ENCODE results near the gene LRRTM4. TPM values are rescaled to one million over a fixed set of nuclear protein-coding genes. Genes with fewer than 3 reads are reported as not detected.

LRRTM4 gene
- total RNA-seq, 4 donors from 2014 or later: 0.22 TPM; not detected in 3

GRCh38 chr2:76733736-76734135 lies 788.4 kb downstream of the LRRTM4 start:
- no peak for TF ChIP-seq CTCF (IDR thresholded peaks at IDR 0.05; ENCODE audit: low read depth)

- no peak for TF ChIP-seq CTCF (IDR thresholded peaks at IDR 0.05; ENCODE audit: low read depth)
These were observed 791.0 kb downstream of the LRRTM4 start for GRCh38 chr2:76731157-76731556.

- no peak for TF ChIP-seq CTCF (IDR thresholded peaks at IDR 0.05; ENCODE audit: low read depth)
These were observed 792.2 kb downstream of the LRRTM4 start for GRCh38 chr2:76730021-76730420.

GRCh38 chr2:76721226-76721625 lies 801.0 kb downstream of the LRRTM4 start:
- TF ChIP-seq CTCF (IDR thresholded peaks at IDR 0.05; ENCODE audit: low read depth): no peak

GRCh38 chr2:76713312-76713711 lies 808.9 kb downstream of the LRRTM4 start:
- no peak for TF ChIP-seq CTCF (IDR thresholded peaks at IDR 0.05; ENCODE audit: low read depth)

GRCh38 chr2:76711490-76711889 lies 810.7 kb downstream of the LRRTM4 start:
- TF ChIP-seq CTCF (IDR thresholded peaks at IDR 0.05; ENCODE audit: low read depth): no peak

GRCh38 chr2:76700894-76701293 lies 821.3 kb downstream of the LRRTM4 start:
- TF ChIP-seq CTCF (IDR thresholded peaks at IDR 0.05; ENCODE audit: low read depth): no peak

Small RNAs within 50 kb of the gene (small RNA-seq; reads per million reads assigned to genes)
- gene RNA5SP98: not detected

Measured in subcutaneous adipose tissue (tissue), 4 donors.